GM10266 (cell line): ENCODE data around the gene FAM83G.

Source experiments
- DNase-seq: peaks from one replicate; pipeline ENCODE4 v3.0.0; 2012; ENCODE audit errors: extremely low spot score
- CTCF ChIP-seq: IDR thresholded peaks from 2 replicates; pipeline ENCODE4 v1.5.1; 2012; ENCODE audit warnings: mild to moderate bottlenecking, low read depth; ENCODE audit not compliant: control insufficient read depth, insufficient read depth; ENCODE audit errors: missing control alignments

The FAM83G gene

GRCh38 chr17:19011581-19011980 lies 7.0 kb upstream of the FAM83G start:
- TF ChIP-seq CTCF = no peak
- no peak for DNase-seq

- no peak for DNase-seq
- no peak for TF ChIP-seq CTCF
These were observed 6.4 kb upstream of the FAM83G start for GRCh38 chr17:19010729-19011505.

- TF ChIP-seq CTCF = no peak
- DNase-seq = no peak
These were observed 5.4 kb upstream of the FAM83G start for GRCh38 chr17:19009970-19010369.

GRCh38 chr17:19006698-19007097 lies 2.1 kb upstream of the FAM83G start:
- no peak for TF ChIP-seq CTCF
- DNase-seq = no peak

- no peak for TF ChIP-seq CTCF
- no peak for DNase-seq
These were observed 1.3 kb upstream of the FAM83G start for GRCh38 chr17:19005789-19006430.

GRCh38 chr17:19005137-19005773 lies 691 bp upstream of the FAM83G start:
- no peak for TF ChIP-seq CTCF
- DNase-seq = no peak
